HG03460 (cell line): Measurements from ENCODE around the gene TSPO2.

Experiments used
- ATAC-seq: cut with Tn5 transposase; IDR thresholded peaks from one replicate; pipeline ENCODE4 v1.9.1; 2021; ENCODE audit not compliant: unreplicated experiment

The TSPO2 gene

DNA sequence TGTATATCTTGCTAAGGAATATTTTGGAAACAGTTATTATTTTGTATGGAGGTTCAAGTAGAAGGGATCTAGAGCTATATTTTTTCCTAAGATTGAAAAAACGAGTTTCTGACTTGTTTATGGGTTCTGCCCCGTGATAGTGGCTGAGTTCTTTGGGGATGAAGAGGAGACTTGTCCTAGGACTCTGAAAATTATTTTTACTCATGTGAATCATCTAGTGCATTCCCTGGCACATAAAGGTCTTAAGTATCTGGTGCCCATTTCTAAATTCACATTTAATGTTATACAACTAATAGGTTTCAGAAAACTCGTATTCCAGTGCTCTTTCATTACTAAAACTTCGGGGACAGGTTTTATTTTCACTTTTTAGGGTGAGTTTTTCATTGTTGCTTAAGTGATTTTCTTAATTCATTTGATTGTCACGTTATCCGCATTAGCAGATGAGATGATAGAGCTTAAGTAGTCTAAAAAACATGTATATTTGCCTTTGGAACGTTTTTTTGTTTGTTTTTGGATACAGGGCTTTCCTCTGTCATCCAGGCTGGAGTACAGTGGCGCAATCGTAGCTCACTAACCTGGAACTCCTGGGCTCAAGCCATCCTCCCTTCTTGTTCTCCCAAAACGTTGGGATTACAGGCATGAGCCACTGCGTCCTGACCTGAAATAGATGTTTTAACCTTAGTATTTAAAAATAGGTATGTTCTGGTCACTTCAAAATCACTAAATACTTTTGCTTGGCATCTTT is 32.6 kb downstream of the TSPO2 start:
- ATAC-seq, result no peak

DNA sequence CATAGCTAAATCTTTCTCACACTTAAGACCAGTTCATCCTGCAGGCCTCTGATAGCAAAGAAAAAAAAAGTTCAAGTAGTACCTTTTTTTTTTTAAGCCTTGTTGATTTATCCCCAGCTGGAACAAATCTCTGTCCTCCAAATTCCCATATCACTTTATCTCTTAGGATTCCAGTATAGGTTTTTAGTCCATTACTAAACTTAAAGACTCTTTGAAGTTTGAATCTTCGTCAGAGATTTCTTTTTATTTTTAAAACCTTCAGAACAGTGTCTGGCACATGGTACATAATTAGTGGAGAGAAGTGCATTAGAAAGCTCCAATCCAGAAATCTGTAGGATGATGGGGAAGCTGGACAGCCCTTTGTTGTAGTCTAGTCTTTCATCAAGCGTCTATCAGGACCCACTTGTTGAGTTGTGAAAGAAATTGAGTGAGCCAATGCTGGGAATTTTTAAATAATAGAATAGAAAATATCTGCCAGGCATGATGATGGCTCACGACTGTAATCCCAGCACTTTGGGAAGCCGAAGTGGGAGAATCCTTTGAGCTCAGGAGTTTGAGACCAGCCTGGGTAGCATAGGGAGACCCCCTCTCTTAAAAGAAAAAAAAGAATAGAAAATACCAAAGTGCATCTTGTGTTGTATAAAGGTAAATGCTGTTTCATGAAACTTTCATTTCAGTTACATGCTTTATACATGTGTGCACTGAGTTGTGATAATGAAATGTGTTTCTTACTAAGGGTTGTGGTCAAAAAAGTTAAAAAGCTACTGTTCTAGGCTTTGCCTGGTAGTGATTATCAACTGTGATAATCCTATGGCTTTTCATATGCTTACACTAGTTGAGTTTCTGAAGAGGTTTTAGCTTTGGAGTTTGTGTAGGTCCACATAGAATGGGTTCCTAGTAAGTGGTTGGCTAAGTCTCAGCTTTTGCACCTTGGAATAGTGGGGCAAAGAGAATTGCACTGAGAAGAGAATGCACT is 33.7 kb downstream of the TSPO2 start:
- no peak for ATAC-seq

DNA sequence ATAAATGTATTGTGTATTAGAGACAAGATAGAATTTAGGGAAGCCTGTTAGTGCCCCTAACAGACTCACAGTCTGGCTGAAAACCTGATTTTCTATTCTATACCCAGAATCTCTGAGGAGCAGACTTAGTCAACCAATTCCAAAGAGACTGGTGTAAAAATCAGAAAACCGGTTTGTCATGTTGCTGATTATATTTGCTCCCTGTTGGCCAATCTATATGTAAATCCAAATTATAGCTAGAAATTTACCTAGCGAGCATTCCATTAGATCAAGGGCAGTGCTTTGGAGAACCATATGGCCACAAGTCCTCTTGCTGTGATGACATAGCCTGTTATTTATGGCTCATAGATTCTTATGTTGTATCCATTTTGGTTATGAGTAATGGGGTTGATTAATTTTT is 35.3 kb downstream of the TSPO2 start:
- no peak for ATAC-seq

DNA sequence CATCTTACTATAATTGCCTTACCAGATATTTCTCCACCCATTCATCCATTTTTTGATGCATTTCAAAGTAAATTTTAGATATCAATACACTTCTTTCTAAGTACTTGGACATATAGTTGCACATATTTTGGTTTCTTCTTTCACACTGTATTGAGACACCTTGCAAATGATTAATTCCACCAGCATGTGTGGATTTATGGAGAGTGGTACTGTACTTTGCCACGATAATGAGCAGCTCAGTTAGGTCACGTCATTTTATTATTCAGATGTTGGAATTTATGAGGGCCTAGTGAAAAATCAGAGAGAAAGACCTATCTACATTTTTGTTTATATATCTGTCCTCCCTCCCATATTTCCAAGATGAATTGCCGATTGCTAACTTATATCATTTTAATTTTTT is 35.8 kb downstream of the TSPO2 start:
- no peak for ATAC-seq

DNA sequence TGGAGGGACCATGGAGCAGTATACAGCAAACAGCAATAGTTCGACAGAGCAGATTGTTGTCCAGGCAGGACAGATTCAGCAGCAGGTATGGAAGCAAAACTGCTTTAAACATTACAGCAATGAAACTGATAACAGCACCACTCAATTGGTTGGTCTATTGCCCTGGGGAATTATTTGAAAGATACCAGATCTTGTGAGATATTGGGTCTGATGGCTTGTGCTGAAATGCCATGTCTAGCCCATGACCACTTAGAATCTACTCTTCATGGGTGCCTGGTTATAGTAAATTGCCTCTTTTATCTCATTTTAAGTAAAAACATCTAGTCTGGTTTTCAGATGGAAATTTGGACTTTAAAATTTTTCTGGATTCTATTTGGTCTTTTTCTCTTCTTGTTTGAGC is 36.8 kb downstream of the TSPO2 start:
- no peak for ATAC-seq

DNA sequence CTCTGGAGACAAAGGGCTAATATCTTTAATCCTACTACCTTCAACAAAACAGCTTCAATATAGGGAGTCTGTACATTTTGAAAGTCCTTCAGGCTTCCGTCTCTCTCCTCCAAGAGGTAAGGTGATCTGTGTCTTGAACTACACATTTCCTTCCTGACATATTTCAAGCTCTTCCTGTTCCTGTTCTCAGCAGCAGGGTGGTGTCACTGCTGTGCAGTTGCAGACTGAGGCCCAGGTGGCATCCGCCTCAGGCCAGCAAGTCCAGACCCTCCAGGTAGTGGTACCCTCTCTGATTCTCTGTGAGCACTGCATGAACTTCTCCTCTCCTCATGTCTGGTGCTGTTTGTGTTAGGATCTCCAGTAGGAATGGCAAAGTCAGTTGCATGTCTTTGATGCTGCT is 38.4 kb downstream of the TSPO2 start:
- ATAC-seq, result no peak

DNA sequence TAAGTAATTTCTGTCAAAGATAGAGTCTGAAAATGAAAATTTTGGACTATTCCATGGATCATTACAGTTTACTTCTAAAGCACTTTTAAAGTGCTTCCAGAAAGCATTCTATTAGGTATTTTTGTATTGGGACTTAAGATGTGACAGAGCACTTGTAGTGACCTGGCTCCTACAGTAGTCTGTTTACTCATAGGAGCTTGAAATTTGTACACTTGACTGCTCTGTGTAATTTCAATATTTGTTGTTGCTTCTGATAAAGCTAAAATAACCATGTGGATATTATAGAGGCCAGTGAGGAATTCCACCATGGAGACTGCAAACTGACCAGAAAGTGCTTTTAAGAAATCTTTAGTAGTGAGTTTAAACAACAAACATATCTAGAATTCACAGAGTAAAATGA is 40.8 kb downstream of the TSPO2 start:
- ATAC-seq, result no peak

DNA sequence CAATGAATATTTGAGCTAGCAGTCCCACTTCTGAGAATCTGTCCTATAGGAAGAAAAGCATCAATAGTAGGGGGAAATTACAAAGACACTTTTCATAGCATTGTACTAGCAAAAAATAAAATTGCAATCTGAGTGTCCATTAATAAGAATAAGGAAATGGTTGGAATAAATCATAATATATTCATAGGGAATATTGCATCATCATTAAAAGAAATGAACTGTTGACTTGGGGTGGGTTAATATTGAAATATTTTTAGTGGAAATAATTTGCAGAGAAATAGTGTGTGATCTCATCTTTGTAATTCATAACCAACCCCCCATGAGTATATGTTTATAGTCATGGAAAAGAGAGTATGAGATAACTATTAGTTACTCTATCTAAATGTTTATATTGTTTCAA is 42.9 kb downstream of the TSPO2 start:
- ATAC-seq, result no peak

DNA sequence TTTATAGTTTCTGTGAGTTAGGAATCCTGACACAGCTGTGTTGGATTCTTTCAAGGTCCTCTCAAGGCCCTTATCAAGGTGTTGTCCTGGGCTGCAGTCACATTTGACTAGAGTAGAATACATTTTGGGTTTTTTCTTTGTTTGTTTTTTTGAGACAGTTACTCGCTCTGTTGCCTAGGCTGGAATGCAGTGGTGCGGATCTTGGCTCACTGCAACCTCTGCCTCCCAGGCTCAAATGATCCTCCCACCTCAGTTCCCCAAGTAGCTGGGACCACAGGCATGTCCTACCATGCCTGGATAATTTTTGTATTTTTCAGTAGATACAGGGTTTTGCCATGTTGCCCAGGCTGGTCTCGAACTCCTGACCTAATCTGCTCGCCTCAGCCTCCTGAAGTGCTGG is 46.2 kb downstream of the TSPO2 start:
- no peak for ATAC-seq

DNA sequence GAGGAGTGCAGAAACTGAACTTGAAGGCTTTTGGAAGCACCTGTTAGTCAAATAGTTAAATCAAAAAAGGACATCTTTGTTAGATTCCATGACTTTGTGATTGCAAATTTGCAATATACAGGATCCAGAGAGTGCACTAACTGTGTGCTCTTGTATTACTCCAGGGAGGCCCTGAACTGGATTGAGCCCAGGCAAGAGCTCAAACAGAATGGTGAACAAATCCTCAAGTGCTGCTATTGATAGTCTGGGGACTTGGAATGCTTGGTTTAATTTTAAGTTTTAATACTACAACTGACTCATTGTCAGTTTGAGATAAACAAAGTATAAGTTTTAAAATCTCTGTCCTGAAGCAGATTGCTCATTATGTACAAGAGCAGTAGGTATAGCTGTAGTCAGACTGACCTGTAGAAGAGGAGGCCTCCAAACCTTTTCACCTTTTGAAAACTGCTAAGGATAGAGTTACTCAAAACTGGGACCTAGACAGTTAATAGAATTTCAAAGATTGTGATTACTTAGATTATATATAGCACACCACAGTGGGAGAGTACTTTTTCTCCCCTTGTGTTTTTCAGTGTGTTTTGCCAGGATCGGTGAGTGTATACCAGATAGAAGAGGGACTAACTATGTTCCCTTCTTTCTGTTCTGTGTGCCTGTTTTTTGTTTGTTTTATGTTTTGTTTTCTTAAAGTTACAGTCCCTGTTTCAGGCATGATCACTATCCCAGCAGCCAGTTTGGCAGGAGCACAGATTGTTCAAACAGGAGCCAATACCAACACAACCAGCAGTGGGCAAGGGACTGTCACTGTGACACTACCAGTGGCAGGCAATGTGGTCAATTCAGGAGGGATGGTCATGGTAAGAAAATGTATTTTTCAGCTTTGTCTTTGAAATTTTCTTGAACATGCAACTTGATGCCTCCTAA is 48.8 kb downstream of the TSPO2 start:
- no peak for ATAC-seq

DNA sequence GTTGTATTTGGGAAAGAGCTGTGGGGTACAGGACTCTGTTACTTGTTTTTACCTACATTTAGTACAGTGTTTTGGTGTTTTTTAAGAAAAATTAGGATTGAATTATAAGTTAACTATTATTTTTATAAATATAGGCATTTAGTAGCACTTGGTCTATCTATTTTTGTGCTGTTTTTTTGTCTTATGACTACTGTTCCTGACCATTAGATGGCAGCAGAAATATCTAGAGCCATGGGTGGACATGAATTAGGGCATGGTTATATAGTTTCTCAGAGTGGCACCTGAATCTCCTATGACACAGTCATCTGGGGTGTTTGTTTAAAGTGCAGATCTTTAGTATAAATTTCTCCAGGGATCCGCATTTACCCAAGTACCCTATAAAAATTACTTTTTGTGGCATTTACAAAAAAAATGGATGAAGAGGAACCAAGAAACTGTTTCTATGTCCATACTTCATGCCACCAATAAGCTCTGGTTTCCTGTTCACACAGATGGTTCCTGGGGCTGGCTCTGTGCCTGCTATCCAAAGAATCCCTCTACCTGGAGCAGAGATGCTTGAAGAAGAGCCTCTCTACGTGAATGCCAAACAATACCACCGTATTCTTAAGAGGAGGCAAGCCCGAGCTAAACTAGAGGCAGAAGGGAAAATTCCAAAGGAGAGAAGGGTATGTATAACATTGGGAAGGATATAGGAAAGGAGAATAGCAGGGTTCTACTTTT is 50.3 kb downstream of the TSPO2 start:
- ATAC-seq, result no peak

DNA sequence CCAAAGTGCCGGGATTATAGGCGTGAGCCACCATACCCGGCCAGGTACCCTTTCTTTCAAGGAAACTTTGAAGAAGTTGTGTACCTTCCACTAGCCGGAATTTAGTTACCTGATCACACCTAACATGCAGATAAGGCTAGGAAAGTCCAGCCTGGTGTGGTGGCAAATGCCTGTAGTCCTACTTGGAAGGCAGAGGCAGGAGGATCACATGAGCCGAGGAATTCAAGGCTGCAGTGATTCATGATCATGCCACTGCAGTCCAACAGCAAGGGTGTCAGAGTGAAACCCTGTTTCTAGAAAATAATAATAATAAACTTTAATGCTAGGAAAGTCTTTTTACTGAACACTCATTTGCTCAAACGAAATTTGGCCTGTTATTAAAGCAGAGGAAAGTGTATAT is 51.5 kb downstream of the TSPO2 start:
- no peak for ATAC-seq
